COLO829 (cell line): ENCODE results near the gene PIAS4.

ENCODE experiments used
- DNase-seq: peaks from one replicate; pipeline ENCODE4 v3.0.0; 2012; ENCODE audit warnings: low spot score

The PIAS4 gene

GRCh38 chr19:4077800-4078684 lies 70.5 kb downstream of the PIAS4 start:
- DNase-seq, result no peak

GRCh38 chr19:4080473-4080872 lies 72.9 kb downstream of the PIAS4 start:
- no peak for DNase-seq

DNA sequence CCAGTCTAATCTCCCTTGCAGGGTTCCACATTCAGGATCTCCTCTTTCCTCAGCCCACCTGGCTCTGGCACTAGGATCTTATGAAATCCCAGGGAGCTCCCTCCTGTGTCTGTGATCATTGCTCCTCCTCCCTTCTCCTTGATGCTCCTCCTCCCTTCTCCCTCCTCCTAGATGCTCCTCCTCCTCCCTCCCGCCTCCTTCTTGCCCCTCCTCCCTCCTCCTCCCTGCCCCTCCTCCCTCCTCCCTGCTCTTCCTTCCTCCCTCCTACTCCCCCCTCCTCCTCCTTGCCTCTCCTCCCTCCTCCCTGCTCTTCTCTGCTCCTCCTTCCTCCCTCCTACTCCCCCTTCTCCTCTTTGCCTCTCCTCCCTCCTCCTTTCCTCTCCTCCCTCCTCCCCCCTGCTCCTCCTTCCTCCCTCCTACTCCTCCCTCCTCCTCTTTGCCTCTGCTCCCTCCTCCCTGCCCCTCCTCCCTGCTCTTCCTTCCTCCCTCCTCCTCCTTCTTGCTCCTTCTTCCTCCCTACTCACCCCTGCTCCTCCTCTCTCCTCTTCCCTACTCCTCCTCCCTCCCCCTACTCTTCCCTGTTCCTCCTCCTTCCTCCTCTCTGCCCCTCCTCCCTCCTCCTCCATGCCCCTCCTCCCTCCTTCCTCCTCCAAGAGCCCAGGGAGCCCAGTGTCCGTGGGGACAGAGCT lies 74.0 kb downstream of the PIAS4 start:
- DNase-seq, result no peak

GRCh38 chr19:4082172-4082571 lies 74.6 kb downstream of the PIAS4 start:
- no peak for DNase-seq

- DNase-seq, result no peak
Observed at GRCh38 chr19:4083677-4084546, 76.4 kb downstream of the PIAS4 start.

- no peak for DNase-seq
Observed at GRCh38 chr19:4084547-4084877, 77.0 kb downstream of the PIAS4 start.

- no peak for DNase-seq
Observed at GRCh38 chr19:4086411-4086867, 78.9 kb downstream of the PIAS4 start.

GRCh38 chr19:4087787-4088679 lies 80.5 kb downstream of the PIAS4 start:
- DNase-seq, result no peak

GRCh38 chr19:4088975-4089374 lies 81.4 kb downstream of the PIAS4 start:
- no peak for DNase-seq
